Neural crest cell (in vitro differentiated cells): ENCODE measurements around the gene ATP13A1. TPM values are rescaled to one million over a fixed set of nuclear protein-coding genes. Genes with fewer than 3 reads are reported as not detected.
"Not testable (repeated sequence)": the region's sequence is repeated elsewhere in the genome, so short reads cannot be mapped to it uniquely, and the experiment has no call there.

Experiments
- DNase-seq: peaks from one replicate; pipeline ENCODE4 v3.0.0; 2021; ENCODE audit warnings: low read depth, mixed read lengths, low spot score
- H3K27ac Mint-ChIP-seq: one replicate; pipeline ENCODE4 v1.8.0; 2021; ENCODE audit warnings: mild to moderate bottlenecking, mixed read lengths; ENCODE audit not compliant: unreplicated experiment
- H3K27me3 Mint-ChIP-seq: 2 replicates; pipeline ENCODE4 v1.8.0; 2021; ENCODE audit warnings: low read depth, mild to moderate bottlenecking, mixed read lengths
- H3K36me3 Mint-ChIP-seq: 2 replicates; pipeline ENCODE4 v1.8.0; 2021; ENCODE audit warnings: low read depth, mild to moderate bottlenecking, mixed read lengths
- H3K4me1 Mint-ChIP-seq: 2 replicates; pipeline ENCODE4 v1.8.0; 2021; ENCODE audit warnings: mixed read lengths
- H3K4me3 Mint-ChIP-seq: one replicate; pipeline ENCODE4 v1.8.0; 2021; ENCODE audit warnings: mild to moderate bottlenecking, mixed read lengths
- H3K9me3 Mint-ChIP-seq: 2 replicates; pipeline ENCODE4 v1.8.0; 2021; ENCODE audit warnings: mixed read lengths
- total RNA-seq: library from RNA; stranded (reverse); gene quantifications from 2 replicates; pipeline ENCODE4 v1.2.1, GENCODE V29; 2021
- TF ChIP-seq, protein P1 (sequence below): fragments of 200-600 bp; sonication (generic); conservative IDR thresholded peaks from 2 replicates; pipeline ENCODE4 v1.5.0; 2021; ENCODE audit warnings: antibody characterized with exemption, mild to moderate bottlenecking

Gene ATP13A1
- total RNA-seq, 1 donor from 2014 or later = 75.1 TPM

GRCh38 chr19:19668230-19669012, 4.9 kb upstream of the ATP13A1 start, which contains the start of gene ZNF101:
Gene ZNF101 (plus strand): TSS chr19:19668839. CDS start chr19:19668964, 125 bp downstream.
- TF ChIP-seq, protein P1, sequence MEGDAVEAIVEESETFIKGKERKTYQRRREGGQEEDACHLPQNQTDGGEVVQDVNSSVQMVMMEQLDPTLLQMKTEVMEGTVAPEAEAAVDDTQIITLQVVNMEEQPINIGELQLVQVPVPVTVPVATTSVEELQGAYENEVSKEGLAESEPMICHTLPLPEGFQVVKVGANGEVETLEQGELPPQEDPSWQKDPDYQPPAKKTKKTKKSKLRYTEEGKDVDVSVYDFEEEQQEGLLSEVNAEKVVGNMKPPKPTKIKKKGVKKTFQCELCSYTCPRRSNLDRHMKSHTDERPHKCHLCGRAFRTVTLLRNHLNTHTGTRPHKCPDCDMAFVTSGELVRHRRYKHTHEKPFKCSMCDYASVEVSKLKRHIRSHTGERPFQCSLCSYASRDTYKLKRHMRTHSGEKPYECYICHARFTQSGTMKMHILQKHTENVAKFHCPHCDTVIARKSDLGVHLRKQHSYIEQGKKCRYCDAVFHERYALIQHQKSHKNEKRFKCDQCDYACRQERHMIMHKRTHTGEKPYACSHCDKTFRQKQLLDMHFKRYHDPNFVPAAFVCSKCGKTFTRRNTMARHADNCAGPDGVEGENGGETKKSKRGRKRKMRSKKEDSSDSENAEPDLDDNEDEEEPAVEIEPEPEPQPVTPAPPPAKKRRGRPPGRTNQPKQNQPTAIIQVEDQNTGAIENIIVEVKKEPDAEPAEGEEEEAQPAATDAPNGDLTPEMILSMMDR = no peak
- peaks cover 17% of the 10 kb centered on the region for H3K4me1 Mint-ChIP-seq

GRCh38 chr19:19665420-19665948, 2.0 kb upstream of the ATP13A1 start:
- Mint-ChIP-seq H3K4me3 (peak overlapping the region; percentile 41), H3K4me1 (peaks cover 37% of the 10 kb centered on the region), H3K27me3 (peaks cover 11% of the 10 kb centered on the region)
- H3K36me3 Mint-ChIP-seq, H3K9me3 Mint-ChIP-seq, H3K27ac Mint-ChIP-seq, DNase-seq: not testable (repeated sequence)

More at GRCh38 chr19:19668230-19669012, 4.9 kb upstream of the ATP13A1 start, which contains the start of gene ZNF101:
- DNase-seq = peak; percentile 85
- peaks cover 13% of the 10 kb centered on the region for H3K27me3 Mint-ChIP-seq
- peak within 1 kb of the TSS; percentile 98 for H3K4me3 Mint-ChIP-seq
- peak within 1 kb of the TSS; percentile 96 for H3K27ac Mint-ChIP-seq
- H3K36me3 Mint-ChIP-seq = peaks cover 10% of the 10 kb centered on the region
- peaks cover 2% of the 10 kb centered on the region for H3K9me3 Mint-ChIP-seq

GRCh38 chr19:19662871-19663255, 613 bp downstream of the ATP13A1 start:
- Mint-ChIP-seq H3K9me3 (no peaks in the 10 kb centered on the region), H3K4me1 (peaks cover 23% of the 10 kb centered on the region), H3K36me3 (peaks cover 3% of the 10 kb centered on the region), H3K27me3 (no peaks in the 10 kb centered on the region), H3K27ac (peak overlapping the region; percentile 78), H3K4me3 (peak overlapping the region; percentile 90)
- TF ChIP-seq, protein P1 = no peak
- DNase-seq = no peak

- Mint-ChIP-seq H3K4me3 (peak overlapping the region; percentile 90), H3K36me3 (peaks cover 3% of the 10 kb centered on the region), H3K27ac (no peak overlapping the region), H3K27me3 (no peaks in the 10 kb centered on the region), H3K9me3 (no peaks in the 10 kb centered on the region), H3K4me1 (peaks cover 23% of the 10 kb centered on the region)
- no peak for DNase-seq
- TF ChIP-seq, protein P1 = no peak
Observed at GRCh38 chr19:19662344-19662743, 1.1 kb downstream of the ATP13A1 start.

DNA sequence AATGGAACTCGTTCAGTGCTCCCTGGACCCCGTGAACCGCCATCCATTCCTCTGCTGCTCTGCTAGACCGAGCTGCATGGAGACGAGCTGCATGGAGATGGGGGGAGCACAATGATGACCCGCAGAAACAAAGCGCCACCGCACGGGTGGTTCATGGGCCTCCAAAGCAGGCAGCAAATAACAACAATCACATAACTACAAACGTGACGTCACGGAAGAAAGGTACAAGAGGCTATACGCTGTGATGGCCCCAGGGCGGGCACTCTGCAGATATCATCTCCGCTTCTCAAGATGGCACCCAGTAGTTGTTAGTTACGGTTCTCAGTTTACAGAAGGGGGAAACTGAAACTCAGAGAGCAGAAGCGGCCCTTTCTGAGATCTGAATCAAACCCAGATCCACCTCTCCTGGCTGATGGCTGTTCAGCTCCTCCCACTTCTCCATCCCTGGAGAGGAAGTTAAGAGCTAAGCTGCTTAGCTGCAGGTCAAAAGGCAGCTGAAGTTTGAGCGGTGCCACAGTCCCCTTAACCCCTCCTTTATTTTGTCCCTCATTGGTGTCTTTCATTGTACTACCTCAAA, 1.7 kb downstream of the ATP13A1 start:
- Mint-ChIP-seq H3K4me3 (peak overlapping the region; percentile 90), H3K27ac (no peak overlapping the region), H3K27me3 (no peaks in the 10 kb centered on the region), H3K36me3 (peaks cover 5% of the 10 kb centered on the region), H3K4me1 (peaks cover 23% of the 10 kb centered on the region), H3K9me3 (no peaks in the 10 kb centered on the region)
- DNase-seq = no peak
- TF ChIP-seq, protein P1 = no peak
